K562 (cell line): ENCODE data around the gene PCBP4. TPM values are rescaled to one million over a fixed set of nuclear protein-coding genes. Genes with fewer than 3 reads are reported as not detected.

Experiments
- ATAC-seq: fragments of 200-7000 bp; cut with Tn5 transposase; 3 replicates; pipeline ENCODE4 v1.9.1; 2020; ENCODE audit warnings: moderate library complexity
- BruUV-seq: library from RNA; stranded (reverse); fragments of 400-500 nt; replicated peaks from 2 replicates; lab custom pipeline; 2021; lab: Mats Ljungman, UMichigan
- CTCF ChIA-PET: fragments of 300-600 bp; formaldehyde crosslinking; extraction: SDS; loops from one replicate; lab custom pipeline; 2021; ENCODE audit warnings: low intra/inter-chr PET ratio; lab: Yijun Ruan, JAX
- POLR2A ChIA-PET: fragments of 300-600, 350-650 bp; sonication (Branson Sonifier 250); formaldehyde crosslinking; extraction: SDS; loops from one replicate; lab custom pipeline; 2021; ENCODE audit warnings: antibody characterized with exemption, inconsistent platforms; lab: Yijun Ruan, JAX
- DNase-seq, 4 experiments: peaks; one replicate each; pipeline versions ENCODE4 v3.0.0 to v3.0.0-alpha.2; 2011 to 2018; ENCODE audit warnings: low spot score in 3 of 4, mixed read lengths in 3 of 4; ENCODE audit errors: extremely low read depth in 1 of 4
- FAIRE-seq: peaks from 2 replicates; lab custom pipeline; 2011; peaks lifted over from hg19 to GRCh38; lab: Jason Lieb, UNC
- H2AFZ ChIP-seq: 2 replicates; pipeline ENCODE4 v1.6.0; 2011; ENCODE audit warnings: low read depth, low read length, control low read depth, inconsistent platforms
- H3K27ac ChIP-seq: fragments of 200-600 bp; 3 replicates; pipeline ENCODE4 v1.8.0; 2011; ENCODE audit warnings: low read depth, mild to moderate bottlenecking, control low read depth, inconsistent platforms, low read length, moderate library complexity, mixed read lengths; ENCODE audit errors: extremely low read depth
- H3K27me3 ChIP-seq, 2 experiments: fragments of 300-600 bp in 1 of 2; 2 replicates in 1 of 2; 3 replicates in 1 of 2; pipeline versions ENCODE4 v1.6.0 to v1.8.0; 2011; ENCODE audit warnings: inconsistent platforms in 2 of 2, low read length in 2 of 2, mild to moderate bottlenecking in 1 of 2, mixed read lengths in 1 of 2, moderate library complexity in 1 of 2; ENCODE audit not compliant: control insufficient read depth in 2 of 2, insufficient read depth in 2 of 2
- H3K36me3 ChIP-seq: fragments of 300-600 bp; 3 replicates; pipeline ENCODE4 v1.8.0; 2011; ENCODE audit warnings: mild to moderate bottlenecking, low read length, inconsistent platforms; ENCODE audit not compliant: control insufficient read depth, insufficient read depth
- H3K4me1 ChIP-seq, 2 experiments: fragments of 200-600 bp in 1 of 2; replicated peaks in 1 of 2; 2 replicates in 1 of 2; 3 replicates in 1 of 2; pipeline versions ENCODE4 v1.5.1 to v1.8.0; 2011; ENCODE audit warnings: inconsistent platforms in 2 of 2, low read length in 2 of 2, mild to moderate bottlenecking in 1 of 2, mixed read lengths in 1 of 2, moderate library complexity in 1 of 2; ENCODE audit not compliant: control insufficient read depth in 2 of 2, insufficient read depth in 2 of 2
- H3K4me2 ChIP-seq: 2 replicates; pipeline ENCODE4 v1.6.1; 2011; ENCODE audit warnings: low read length, control low read depth, inconsistent platforms, mixed read lengths; ENCODE audit not compliant: insufficient read depth
- H3K4me3 ChIP-seq: fragments of 200-600 bp; sonication (generic), shearing (Covaris generic); 2 replicates; pipeline ENCODE4 v1.5.1; 2016; ENCODE audit warnings: control low read depth, inconsistent platforms
- H3K79me2 ChIP-seq: fragments of 200-600 bp; 3 replicates; pipeline ENCODE4 v1.8.0; 2011; ENCODE audit warnings: low read length, inconsistent platforms; ENCODE audit not compliant: control insufficient read depth, insufficient read depth
- H3K9ac ChIP-seq, 2 experiments: 2 replicates each; pipeline versions ENCODE4 v1.6.0 to v1.6.1; 2011; ENCODE audit warnings: low read depth in 2 of 2, low read length in 2 of 2, control low read depth in 1 of 2, inconsistent platforms in 1 of 2, mild to moderate bottlenecking in 1 of 2, mixed read lengths in 1 of 2; ENCODE audit not compliant: insufficient read depth in 1 of 2
- H3K9me1 ChIP-seq: one replicate; pipeline ENCODE4 v1.6.0; 2011; ENCODE audit warnings: inconsistent platforms, mild to moderate bottlenecking, low read length, moderate library complexity; ENCODE audit not compliant: control insufficient read depth, insufficient read depth
- H3K9me3 ChIP-seq: replicated peaks from 2 replicates; pipeline ENCODE4 v1.5.1; 2011; ENCODE audit warnings: low read depth, low read length, inconsistent platforms; ENCODE audit not compliant: control insufficient read depth, insufficient read depth
- H4K20me1 ChIP-seq: replicated peaks from 2 replicates; pipeline ENCODE4 v1.6.1; 2011; ENCODE audit warnings: low read length, inconsistent platforms, mixed read lengths; ENCODE audit not compliant: control insufficient read depth, insufficient read depth
- PPARD ChIP-seq: fragments of 250-450 bp; sonication (Bioruptor Pico); IDR thresholded peaks from 2 replicates; pipeline ENCODE4 v1.8.0; 2022; ENCODE audit warnings: inconsistent platforms, mild to moderate bottlenecking, moderate library complexity
- SAFB ChIP-seq: fragments of 200-400 bp; formaldehyde crosslinking; IDR thresholded peaks from 2 replicates; pipeline ENCODE4 v1.6.1; 2017; ENCODE audit warnings: low read depth, low read length, borderline replicate concordance
- ZBED1 ChIP-seq: IDR thresholded peaks from 2 replicates; pipeline ENCODE4 v1.6.1; 2014
- ZZZ3 ChIP-seq: fragments of 450-650 bp; IDR thresholded peaks from 2 replicates; pipeline ENCODE4 v1.6.1; 2016; ENCODE audit warnings: antibody characterized with exemption, mild to moderate bottlenecking, moderate library complexity
- WGBS: fragments of 100-300 bp; shearing (Covaris generic); methylation state at CpG from one replicate; pipeline ENCODE4 v1.1.6; 2016; ENCODE audit warnings: low coverage, mixed read lengths; ENCODE audit not compliant: insufficient coverage; ENCODE audit errors: missing lambda C conversion rate; 5-methylcytosine and 5-hydroxymethylcytosine counted together
- in situ Hi-C: fragments of 300-500 bp; cut with MboI; formaldehyde crosslinking; loops from 4 replicates; pipeline ENCODE4 v1.15.0; 2018; ENCODE audit warnings: inconsistent platforms, mixed read lengths
- intact Hi-C: fragments of 100-400 bp; cut with micrococcal nuclease; formaldehyde crosslinking; loops from 2 replicates; pipeline ENCODE4 v1.14.2; 2022
- polyA plus RNA-seq, 8 experiments: library from polyadenylated mRNA; depleted of rRNA in 4 of 8; stranded (reverse) in 5 of 8; unstranded in 3 of 8; fragments of >200 nt; fragmentation: Nextera tagmentation in 2 of 8; fragmentation: Illumina TruSeq in 1 of 8; extraction: Ambion mirVana in 2 of 8; extraction: Trizol in 1 of 8; gene quantifications; 2 replicates each; pipeline versions ENCODE4 v1.2.1 to v1.2.3, GENCODE V29; 2011 to 2014; ENCODE audit warnings: inconsistent platforms in 1 of 8, missing spikeins in 1 of 8
- total RNA-seq, 7 experiments: library from RNA; depleted of rRNA in 6 of 7; stranded (reverse); fragments of >200 nt in 6 of 7; fragmentation: Illumina TruSeq in 2 of 7; extraction: Trizol in 2 of 7; gene quantifications; 2 replicates each; pipeline versions ENCODE4 v1.2.1 to v1.2.3, GENCODE V29; 2011 to 2021; ENCODE audit warnings: low replicate concordance in 1 of 7
- TF ChIP-seq, protein P1 (sequence below): fragments of 450-650 bp; IDR thresholded peaks from 2 replicates; pipeline ENCODE4 v1.6.1; 2016; ENCODE audit warnings: mild to moderate bottlenecking

PCBP4 gene
- total and polyA plus RNA-seq, 9 of the 15 experiments (the other 6 are each of a cell fraction or from before 2014, with no cell fraction given): 0.06 to 5.8 (median 2.6) TPM

DNA sequence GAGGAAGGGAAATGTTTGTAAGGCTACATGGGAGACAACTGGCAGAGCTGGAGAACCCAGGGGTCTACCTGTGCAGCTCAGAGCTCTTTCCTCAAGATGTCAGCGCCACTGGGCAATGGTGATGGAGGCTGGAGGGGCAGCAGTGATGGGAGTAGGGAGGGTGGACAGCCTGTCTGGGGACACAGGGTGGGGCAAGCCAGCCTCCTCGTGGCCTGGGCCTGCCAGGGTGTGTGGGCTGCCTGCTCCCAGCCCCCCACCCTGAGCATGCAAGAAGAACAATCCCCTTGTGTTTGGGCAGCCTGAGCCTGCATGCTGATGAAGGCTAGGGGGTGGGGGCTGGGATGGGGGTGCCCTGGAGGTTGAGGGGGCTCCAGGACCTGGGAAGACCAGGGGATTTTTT, 1.2 kb downstream of the PCBP4 start:
- BruUV-seq: no TSS peak
- peaks cover 26% of the 10 kb centered on the region; the same call in 1 of the 3 replicates for H3K36me3 ChIP-seq
- ATAC-seq: no peak
- H2AFZ ChIP-seq: no peak overlapping the region
- CTCF ChIA-PET: no interaction called here
- H4K20me1 ChIP-seq: 0 out of 2 replicates have a peak, but pooled peaks cover 10% of the 10 kb centered on the region
- no peak for FAIRE-seq
- peaks cover under 1 to 50% of the 10 kb centered on the region in 2 experiments; a peak in 4 of 5 replicates for H3K4me1 ChIP-seq
- H3K9me1 ChIP-seq: peaks cover 3% of the 10 kb centered on the region
- H3K27me3 ChIP-seq: peaks cover 0 to 17% of the 10 kb centered on the region in 2 experiments; a peak in 2 of 5 replicates
- peaks cover 4% of the 10 kb centered on the region; the same call in 2 of the 3 replicates for H3K79me2 ChIP-seq
- no peaks in the 10 kb centered on the region for H3K9me3 ChIP-seq
- H3K4me2 ChIP-seq: no peak overlapping the region
- H3K27ac ChIP-seq: no peak overlapping the region
- 43% methylated on average over 2 of the region's 2 CpGs for WGBS
- POLR2A ChIA-PET: no interaction called here
- H3K4me3 ChIP-seq: no peak overlapping the region
- H3K9ac ChIP-seq: peak overlapping the region in 1 of 2 experiments; percentile 13; a peak in 1 of 4 replicates
- intact Hi-C loops: no loop called here
- TF ChIP-seq SAFB: no peak
- no peak for TF ChIP-seq ZZZ3
- TF ChIP-seq PPARD (CRISPR knock-in tag): no peak
- TF ChIP-seq, protein P1, sequence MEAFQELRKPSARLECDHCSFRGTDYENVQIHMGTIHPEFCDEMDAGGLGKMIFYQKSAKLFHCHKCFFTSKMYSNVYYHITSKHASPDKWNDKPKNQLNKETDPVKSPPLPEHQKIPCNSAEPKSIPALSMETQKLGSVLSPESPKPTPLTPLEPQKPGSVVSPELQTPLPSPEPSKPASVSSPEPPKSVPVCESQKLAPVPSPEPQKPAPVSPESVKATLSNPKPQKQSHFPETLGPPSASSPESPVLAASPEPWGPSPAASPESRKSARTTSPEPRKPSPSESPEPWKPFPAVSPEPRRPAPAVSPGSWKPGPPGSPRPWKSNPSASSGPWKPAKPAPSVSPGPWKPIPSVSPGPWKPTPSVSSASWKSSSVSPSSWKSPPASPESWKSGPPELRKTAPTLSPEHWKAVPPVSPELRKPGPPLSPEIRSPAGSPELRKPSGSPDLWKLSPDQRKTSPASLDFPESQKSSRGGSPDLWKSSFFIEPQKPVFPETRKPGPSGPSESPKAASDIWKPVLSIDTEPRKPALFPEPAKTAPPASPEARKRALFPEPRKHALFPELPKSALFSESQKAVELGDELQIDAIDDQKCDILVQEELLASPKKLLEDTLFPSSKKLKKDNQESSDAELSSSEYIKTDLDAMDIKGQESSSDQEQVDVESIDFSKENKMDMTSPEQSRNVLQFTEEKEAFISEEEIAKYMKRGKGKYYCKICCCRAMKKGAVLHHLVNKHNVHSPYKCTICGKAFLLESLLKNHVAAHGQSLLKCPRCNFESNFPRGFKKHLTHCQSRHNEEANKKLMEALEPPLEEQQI: no peak
- no peak for TF ChIP-seq ZBED1
- TF ChIP-seq, all 486 proteins: peak for 0
- no peak for DNase-seq
- in situ Hi-C loops: no loop called here
